Mesenchymal stem cell (in vitro differentiated cells and primary cell): ENCODE measurements around the gene BAIAP3.

ENCODE experiments used
- DNase-seq: peaks from one replicate; pipeline ENCODE4 v3.0.0-alpha.2; 2013
- H2AFZ ChIP-seq: one replicate; pipeline ENCODE4 v1.6.1; 2013; ENCODE audit warnings: low read depth, mild to moderate bottlenecking, control low read depth, inconsistent platforms, low read length, moderate library complexity
- H2AK5ac ChIP-seq: 2 replicates; pipeline ENCODE4 v1.6.1; 2013; ENCODE audit warnings: low read length, moderate library complexity, mild to moderate bottlenecking, inconsistent platforms; ENCODE audit not compliant: severe bottlenecking
- H2BK120ac ChIP-seq: one replicate; pipeline ENCODE4 v1.6.1; 2013; ENCODE audit warnings: low read depth, mild to moderate bottlenecking, inconsistent platforms, low read length, moderate library complexity
- H2BK12ac ChIP-seq, 2 experiments: one replicate each; pipeline ENCODE4 v1.6.1; 2013; ENCODE audit warnings: inconsistent platforms in 2 of 2, low read length in 2 of 2, mild to moderate bottlenecking in 2 of 2, moderate library complexity in 2 of 2, control low read depth in 1 of 2
- H2BK15ac ChIP-seq: one replicate; pipeline ENCODE4 v1.6.1; 2013; ENCODE audit warnings: mild to moderate bottlenecking, low read depth, inconsistent platforms; ENCODE audit not compliant: poor library complexity, severe bottlenecking
- H2BK5ac ChIP-seq: 2 replicates; pipeline ENCODE4 v1.6.1; 2013; ENCODE audit warnings: low read depth, mild to moderate bottlenecking, low read length, control low read depth, inconsistent platforms; ENCODE audit not compliant: poor library complexity, severe bottlenecking
- H3K14ac ChIP-seq, 2 experiments: one replicate each; pipeline ENCODE4 v1.6.1; 2013; ENCODE audit warnings: inconsistent platforms in 2 of 2, low read length in 2 of 2, control low read depth in 1 of 2, mild to moderate bottlenecking in 1 of 2, moderate library complexity in 1 of 2
- H3K18ac ChIP-seq, 2 experiments: one replicate each; pipeline ENCODE4 v1.6.1; 2013; ENCODE audit warnings: inconsistent platforms in 2 of 2, low read length in 2 of 2, control low read depth in 1 of 2, low read depth in 1 of 2, mild to moderate bottlenecking in 1 of 2
- H3K23ac ChIP-seq, 2 experiments: one replicate each; pipeline ENCODE4 v1.6.1; 2013; ENCODE audit warnings: inconsistent platforms in 2 of 2, low read length in 2 of 2, mild to moderate bottlenecking in 2 of 2, moderate library complexity in 2 of 2, control low read depth in 1 of 2
- H3K27ac ChIP-seq: 2 replicates; pipeline ENCODE4 v1.5.1; 2013; ENCODE audit warnings: mild to moderate bottlenecking, moderate library complexity, low read length, control low read depth, inconsistent platforms; ENCODE audit not compliant: poor library complexity, severe bottlenecking
- H3K27me3 ChIP-seq, 2 experiments: 2 replicates each; pipeline versions ENCODE4 v1.6.1 to v1.7.0; 2013; ENCODE audit warnings: low read length in 2 of 2, mild to moderate bottlenecking in 2 of 2, moderate library complexity in 2 of 2, control low read depth in 1 of 2, inconsistent platforms in 1 of 2; ENCODE audit not compliant: control insufficient read depth in 1 of 2, insufficient read depth in 1 of 2
- H3K36me3 ChIP-seq, 2 experiments: 2 replicates each; pipeline versions ENCODE4 v1.6.1 to v1.7.0; 2013; ENCODE audit warnings: low read length in 2 of 2, control low read depth in 1 of 2, inconsistent platforms in 1 of 2, low read depth in 1 of 2, mild to moderate bottlenecking in 1 of 2; ENCODE audit not compliant: insufficient read depth in 2 of 2, control insufficient read depth in 1 of 2
- H3K4ac ChIP-seq, 2 experiments: one replicate each; pipeline ENCODE4 v1.6.1; 2013; ENCODE audit warnings: inconsistent platforms in 2 of 2, low read length in 2 of 2, mild to moderate bottlenecking in 2 of 2, moderate library complexity in 2 of 2, control low read depth in 1 of 2, low read depth in 1 of 2
- H3K4me1 ChIP-seq: 2 replicates; pipeline ENCODE4 v1.6.1; 2013; ENCODE audit warnings: low read depth, low read length, control low read depth; ENCODE audit not compliant: control insufficient read depth, insufficient read depth
- H3K4me2 ChIP-seq: 2 replicates; pipeline ENCODE4 v1.6.1; 2013; ENCODE audit warnings: low read length, mild to moderate bottlenecking, inconsistent platforms; ENCODE audit not compliant: poor library complexity, severe bottlenecking
- H3K4me3 ChIP-seq, 2 experiments: 2 replicates each; pipeline versions ENCODE4 v1.5.1 to v1.7.0; 2013; ENCODE audit warnings: low read length in 2 of 2, mild to moderate bottlenecking in 2 of 2, control low read depth in 1 of 2, low read depth in 1 of 2; ENCODE audit not compliant: insufficient read depth in 1 of 2
- H3K79me1 ChIP-seq: replicated peaks from 2 replicates; pipeline ENCODE4 v1.6.1; 2013; ENCODE audit warnings: mild to moderate bottlenecking, control low read depth, low read length, inconsistent platforms; ENCODE audit not compliant: poor library complexity, severe bottlenecking
- H3K9ac ChIP-seq: 2 replicates; pipeline ENCODE4 v1.7.0; 2013; ENCODE audit warnings: mild to moderate bottlenecking, low read length, moderate library complexity
- H3K9me3 ChIP-seq: 2 replicates; pipeline ENCODE4 v1.7.0; 2013; ENCODE audit warnings: mild to moderate bottlenecking, low read length; ENCODE audit not compliant: control insufficient read depth
- H4K8ac ChIP-seq: one replicate; pipeline ENCODE4 v1.6.1; 2013; ENCODE audit warnings: inconsistent platforms, mild to moderate bottlenecking, low read length, moderate library complexity
- H4K91ac ChIP-seq: one replicate; pipeline ENCODE4 v1.6.1; 2013; ENCODE audit warnings: mild to moderate bottlenecking, low read length, inconsistent platforms
- WGBS: methylation state at CpG from one replicate; pipeline ENCODE4 v1.1.7; 2013; ENCODE audit warnings: mixed read lengths; 5-methylcytosine and 5-hydroxymethylcytosine counted together

The BAIAP3 gene

GRCh38 chr16:1377406-1378010 lies 44.1 kb downstream of the BAIAP3 start:
- H3K9me3 ChIP-seq, result no peaks in the 10 kb centered on the region
- no peak overlapping the region for H4K8ac ChIP-seq
- H2BK15ac ChIP-seq, result no peak overlapping the region
- no peak overlapping the region for H3K14ac ChIP-seq
- no peak overlapping the region for H3K4ac ChIP-seq
- no peak overlapping the region for H2AK5ac ChIP-seq
- peak overlapping the region; percentile 7 for H4K91ac ChIP-seq
- H3K4me2 ChIP-seq, result no peak overlapping the region
- H3K23ac ChIP-seq, result no peak overlapping the region
- H3K79me1 ChIP-seq, result peaks cover 20% of the 10 kb centered on the region
- 90% methylated on average over 10 of the region's 10 CpGs for WGBS
- H2BK5ac ChIP-seq, result no peak overlapping the region
- H3K27ac ChIP-seq, result no peak overlapping the region
- no peak overlapping the region for H2AFZ ChIP-seq
- H2BK120ac ChIP-seq, result no peak overlapping the region
- peaks cover 42% of the 10 kb centered on the region for H3K4me1 ChIP-seq
- DNase-seq, result no peak
- H3K4me3 ChIP-seq, result no peak overlapping the region
- peaks cover 15 to 44% of the 10 kb centered on the region in 2 experiments for H3K36me3 ChIP-seq
- no peak overlapping the region for H2BK12ac ChIP-seq
- no peak overlapping the region for H3K9ac ChIP-seq
- H3K27me3 ChIP-seq, result no peaks in the 10 kb centered on the region
- no peak overlapping the region for H3K18ac ChIP-seq

DNA sequence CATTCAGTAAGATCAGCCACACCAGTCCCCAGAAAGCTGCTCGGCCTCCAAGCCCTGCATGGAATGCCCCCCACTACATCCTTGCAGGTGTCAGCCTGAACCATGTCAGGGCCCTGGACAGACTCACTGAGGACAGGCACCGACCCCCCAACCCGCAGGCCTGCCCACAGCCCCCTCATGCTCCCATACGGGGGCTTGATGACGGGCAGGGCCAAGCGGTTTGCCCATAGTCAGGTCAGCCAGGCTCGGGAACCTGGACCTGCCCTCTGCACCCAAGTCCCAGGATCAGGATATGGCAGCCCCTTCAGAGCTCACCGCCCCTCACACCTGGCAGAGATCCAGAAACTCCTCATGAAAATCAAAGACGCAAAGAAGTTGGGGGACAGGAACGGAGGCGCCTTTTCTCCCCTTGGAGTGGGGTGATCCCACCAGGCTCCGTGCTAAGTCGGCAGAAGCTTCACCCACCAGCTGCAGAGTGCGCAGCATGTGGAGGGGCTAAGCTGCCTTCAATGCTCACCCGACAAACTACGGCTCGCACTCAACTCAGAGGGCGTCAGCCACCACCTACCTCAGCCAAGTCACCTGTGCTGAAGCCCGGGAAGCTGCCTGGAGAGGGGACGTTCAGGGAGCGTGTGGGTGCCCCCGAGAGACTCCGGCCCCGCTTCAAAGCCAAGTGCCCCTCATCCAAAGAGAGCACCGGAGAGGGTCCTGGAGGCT lies 44.8 kb downstream of the BAIAP3 start:
- Histone ChIP-seq H2AK5ac (no peak overlapping the region), H2BK5ac (no peak overlapping the region), H3K9me3 (no peaks in the 10 kb centered on the region), H4K8ac (peak overlapping the region; percentile 62), H2BK15ac (peak overlapping the region; percentile 53), H2BK12ac (peak overlapping the region; percentile 70 to 80), H3K27me3 (no peaks in the 10 kb centered on the region), H3K4ac (peak overlapping the region in 1 of 2 experiments; percentile 62), H3K9ac (peak overlapping the region; percentile 79), H3K4me2 (peak overlapping the region; percentile 97), H3K4me1 (peaks cover 42% of the 10 kb centered on the region), H3K36me3 (peaks cover 15 to 46% of the 10 kb centered on the region in 2 experiments), H2BK120ac (no peak overlapping the region), H3K4me3 (peak overlapping the region in 1 of 2 experiments; percentile 70), H2AFZ (no peak overlapping the region), H3K18ac (peak overlapping the region in 1 of 2 experiments; percentile 6), H3K23ac (no peak overlapping the region), H3K27ac (no peak overlapping the region), H3K79me1 (peaks cover 19% of the 10 kb centered on the region), H4K91ac (peak overlapping the region; percentile 86), H3K14ac (peak overlapping the region in 1 of 2 experiments; percentile 35)
- 83% methylated on average over 25 of the region's 25 CpGs for WGBS
- no peak for DNase-seq

DNA sequence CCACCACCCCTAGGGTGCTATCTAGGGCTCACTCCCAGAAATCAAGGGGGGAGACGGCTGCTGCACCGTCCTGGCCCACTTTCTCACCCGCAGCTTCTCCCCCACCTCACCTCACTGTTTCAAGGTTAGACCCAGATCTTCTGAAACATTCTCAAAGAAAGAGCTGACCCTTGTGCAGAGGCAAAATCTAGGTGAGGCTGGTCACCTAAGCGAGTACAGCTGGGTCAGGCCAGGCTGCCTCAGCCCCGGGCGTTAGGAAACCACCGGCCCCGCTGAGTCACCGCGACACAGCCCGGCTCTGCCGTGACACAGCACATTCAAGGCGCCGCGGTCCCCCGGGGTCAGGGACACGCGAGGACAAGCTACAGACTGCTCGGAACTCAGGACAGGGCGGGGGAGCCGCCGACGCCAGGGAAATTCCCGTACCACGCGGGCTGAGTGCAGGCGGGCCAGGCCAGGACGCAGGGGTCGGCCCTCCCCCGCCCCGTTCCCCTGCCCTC lies 45.4 kb downstream of the BAIAP3 start:
- no peak overlapping the region for H3K27ac ChIP-seq
- WGBS, result 5% methylated on average over 23 of the region's 31 CpGs
- H2BK15ac ChIP-seq, result peak overlapping the region; percentile 89

More for the DNA sequence above, 45.4 kb downstream of the BAIAP3 start:
- H3K14ac ChIP-seq, result peak overlapping the region in 1 of 2 experiments; percentile 61
- H3K4ac ChIP-seq, result peak overlapping the region; percentile 65 to 67
- H3K18ac ChIP-seq, result peak overlapping the region; percentile 87 to 89
- no peak overlapping the region for H2AFZ ChIP-seq
- peak overlapping the region; percentile 86 for H4K91ac ChIP-seq
- H3K4me1 ChIP-seq, result peaks cover 42% of the 10 kb centered on the region
- H4K8ac ChIP-seq, result peak overlapping the region; percentile 62
- peak overlapping the region; percentile 90 for H2BK120ac ChIP-seq
- peak overlapping the region; percentile 79 for H3K9ac ChIP-seq
- peak overlapping the region in 1 of 2 experiments; percentile 70 for H2BK12ac ChIP-seq
- H2AK5ac ChIP-seq, result no peak overlapping the region
- no peaks in the 10 kb centered on the region for H3K9me3 ChIP-seq
- peak overlapping the region; percentile 66 to 70 for H3K4me3 ChIP-seq
- peak overlapping the region; percentile 97 for H3K4me2 ChIP-seq
- no peak overlapping the region for H2BK5ac ChIP-seq
- no peaks in the 10 kb centered on the region for H3K27me3 ChIP-seq
- peaks cover 15 to 52% of the 10 kb centered on the region in 2 experiments for H3K36me3 ChIP-seq
- peak overlapping the region in 1 of 2 experiments; percentile 78 for H3K23ac ChIP-seq
- DNase-seq, result peak; percentile 94
- peaks cover 19% of the 10 kb centered on the region for H3K79me1 ChIP-seq
